Endodermal cell (in vitro differentiated cells): ENCODE results near the gene BBOF1. TPM values are rescaled to one million over a fixed set of nuclear protein-coding genes. Genes with fewer than 3 reads are reported as not detected.
A peak's percentile ranks its signal among the peaks of the same experiment; 100 is the strongest.

Experiments
- DNase-seq: peaks from one replicate; pipeline ENCODE4 v3.0.0-alpha.2; 2017
- H3K27ac ChIP-seq: 2 replicates; pipeline ENCODE4 v1.5.1; 2013; ENCODE audit warnings: mild to moderate bottlenecking, low read depth, low read length, moderate library complexity
- H3K27me3 ChIP-seq: 2 replicates; pipeline ENCODE4 v1.6.1; 2013; ENCODE audit warnings: mild to moderate bottlenecking, low read length, moderate library complexity; ENCODE audit not compliant: insufficient read depth, control insufficient read depth, poor library complexity, severe bottlenecking
- H3K36me3 ChIP-seq: 2 replicates; pipeline ENCODE4 v1.7.0; 2013; ENCODE audit warnings: mild to moderate bottlenecking, low read length, moderate library complexity; ENCODE audit not compliant: control insufficient read depth, insufficient read depth
- H3K4me1 ChIP-seq: one replicate; pipeline ENCODE4 v1.7.0; 2013; ENCODE audit warnings: low read length; ENCODE audit not compliant: control insufficient read depth, insufficient read depth
- H3K4me3 ChIP-seq: 2 replicates; pipeline ENCODE4 v1.5.1; 2013; ENCODE audit warnings: mild to moderate bottlenecking, low read length, moderate library complexity
- H3K9ac ChIP-seq: 2 replicates; pipeline ENCODE4 v1.6.1; 2013; ENCODE audit warnings: mild to moderate bottlenecking, low read length, moderate library complexity; ENCODE audit not compliant: poor library complexity, severe bottlenecking; ENCODE audit errors: extremely low read depth
- H3K9me3 ChIP-seq: 2 replicates; pipeline ENCODE4 v1.6.1; 2013; ENCODE audit warnings: mild to moderate bottlenecking, low read length, moderate library complexity; ENCODE audit not compliant: control insufficient read depth
- H3K27ac Mint-ChIP-seq: 2 replicates; pipeline ENCODE4 v1.8.0; 2020; ENCODE audit warnings: mixed read lengths
- H3K27me3 Mint-ChIP-seq: 2 replicates; pipeline ENCODE4 v1.8.0; 2021; ENCODE audit warnings: mild to moderate bottlenecking, mixed read lengths; ENCODE audit not compliant: insufficient read depth
- H3K36me3 Mint-ChIP-seq: 2 replicates; pipeline ENCODE4 v1.8.0; 2020; ENCODE audit warnings: low read depth, mixed read lengths
- H3K4me1 Mint-ChIP-seq: 2 replicates; pipeline ENCODE4 v1.8.0; 2020; ENCODE audit warnings: mixed read lengths
- H3K4me3 Mint-ChIP-seq: 2 replicates; pipeline ENCODE4 v1.8.0; 2020; ENCODE audit warnings: mild to moderate bottlenecking, moderate library complexity, mixed read lengths
- H3K9me3 Mint-ChIP-seq: 2 replicates; pipeline ENCODE4 v1.8.0; 2020; ENCODE audit warnings: mild to moderate bottlenecking, mixed read lengths
- CTCF ChIP-seq: fragments of 200-600 bp; sonication (generic); conservative IDR thresholded peaks from 2 replicates; pipeline ENCODE4 v1.5.0; 2021; ENCODE audit warnings: antibody characterized with exemption, mild to moderate bottlenecking
- WGBS, 2 experiments: methylation state at CpG; one replicate each; pipeline versions ENCODE4 v1.1.5 to v1.1.7; 2013; ENCODE audit warnings: missing lambda C conversion rate in 2 of 2, mixed read lengths in 1 of 2; ENCODE audit not compliant: insufficient coverage in 1 of 2, insufficient read length in 1 of 2; 5-methylcytosine and 5-hydroxymethylcytosine counted together
- total RNA-seq, 2 donors: library from RNA; stranded (reverse); fragmentation: NEBNext Ultra II Directional in 1 of 2; extraction: Animal tissue kit (Norgen Biotek cat#: 25700) in 1 of 2; gene quantifications; 2 replicates in 1 of 2; 3 replicates in 1 of 2; pipeline ENCODE4 v1.2.1, GENCODE V29; 2021

The BBOF1 gene
- total RNA-seq, 2 donors from 2014 or later: 2.6 to 2.9 TPM

GRCh38 chr14:74089251-74090020, 70.3 kb downstream of the BBOF1 start:
- Histone ChIP-seq H3K9ac (no peak overlapping the region), H3K27me3 (no peaks in the 10 kb centered on the region), H3K9me3 (no peaks in the 10 kb centered on the region), H3K36me3 (peaks cover 15% of the 10 kb centered on the region), H3K4me1 (no peaks in the 10 kb centered on the region), H3K27ac (no peak overlapping the region), H3K4me3 (no peak overlapping the region)
- TF ChIP-seq CTCF: no peak
- WGBS, 2 experiments: 94 to 97% methylated on average over 5 to 8 of the region's 8 CpGs
- Mint-ChIP-seq H3K27ac (peak overlapping the region; percentile 59), H3K9me3 (no peaks in the 10 kb centered on the region), H3K36me3 (peaks cover 20% of the 10 kb centered on the region), H3K4me1 (peaks cover 8% of the 10 kb centered on the region), H3K4me3 (no peak overlapping the region), H3K27me3 (no peaks in the 10 kb centered on the region)
- no peak for DNase-seq

- Mint-ChIP-seq H3K4me3 (no peak overlapping the region), H3K9me3 (no peaks in the 10 kb centered on the region), H3K27ac (no peak overlapping the region), H3K4me1 (no peaks in the 10 kb centered on the region), H3K36me3 (peaks cover 65% of the 10 kb centered on the region), H3K27me3 (no peaks in the 10 kb centered on the region)
- Histone ChIP-seq H3K4me1 (no peaks in the 10 kb centered on the region), H3K9ac (no peak overlapping the region), H3K4me3 (no peak overlapping the region), H3K36me3 (peaks cover 63% of the 10 kb centered on the region), H3K27me3 (no peaks in the 10 kb centered on the region), H3K27ac (no peak overlapping the region), H3K9me3 (no peaks in the 10 kb centered on the region)
- no peak for DNase-seq
- TF ChIP-seq CTCF: no peak
- WGBS, 2 experiments: 100% methylated on average over 2 of the region's 2 CpGs; no CpG with 5 or more reads in 1 of the 2 experiments
Observed at GRCh38 chr14:74105381-74105780, 86.2 kb downstream of the BBOF1 start.

GRCh38 chr14:74109369-74109768, 90.2 kb downstream of the BBOF1 start:
- no peak for TF ChIP-seq CTCF
- DNase-seq: no peak
- Mint-ChIP-seq H3K36me3 (peaks cover 51% of the 10 kb centered on the region), H3K4me3 (no peak overlapping the region), H3K9me3 (no peaks in the 10 kb centered on the region), H3K4me1 (no peaks in the 10 kb centered on the region), H3K27ac (no peak overlapping the region), H3K27me3 (no peaks in the 10 kb centered on the region)
- Histone ChIP-seq H3K4me1 (no peaks in the 10 kb centered on the region), H3K4me3 (no peak overlapping the region), H3K36me3 (peaks cover 51% of the 10 kb centered on the region), H3K27ac (no peak overlapping the region), H3K9ac (no peak overlapping the region), H3K27me3 (no peaks in the 10 kb centered on the region), H3K9me3 (no peaks in the 10 kb centered on the region)
- no CpG with 5 or more reads among the region's 1 CpG for WGBS, 2 experiments
